ENCODE results near the gene CHST11.

GRCh38 chr12:104578453-104578852 lies 121.7 kb downstream of the CHST11 start:
- TF ChIP-seq EZH2 (IDR thresholded peaks at IDR 0.05; ENCODE audit: low read length), result no peak
- TF ChIP-seq CTCF (optimal IDR thresholded peaks at IDR 0.05 in 1 of 3, IDR thresholded peaks at IDR 0.05 in 1 of 3, conservative IDR thresholded peaks at IDR 0.05 in 1 of 3; ENCODE audit: extremely low read depth in 1 of 3, insufficient read depth in 2 of 3, low read length in 3 of 3), result no peak
